ENCODE results near the gene NLK. TPM values are rescaled to one million over a fixed set of nuclear protein-coding genes. Genes with fewer than 3 reads are reported as not detected.

NLK gene
- 7.8 to 11.0 TPM (median 10.2 TPM) in 5 replicates for total RNA-seq (2022; extraction: Qiagen RNA extraction)

DNA sequence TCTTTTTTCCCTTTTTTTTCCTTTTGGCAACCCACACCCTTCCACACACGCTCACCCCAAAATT lies at the start of gene NLK:
Gene NLK, plus strand, starts transcription at position 21 of the 64 bp plus-strand sequence. CDS start 197 bp downstream, outside the sequence.

Other genes starting within 250 kb of the NLK start
- gene NOS2, start 242.1 kb upstream of the NLK start, total RNA-seq (2022; extraction: Qiagen RNA extraction): 0.13 to 0.18 TPM (median 0.15 TPM) in 5 replicates
- gene LYRM9, start 149.3 kb upstream of the NLK start, total RNA-seq (2022; extraction: Qiagen RNA extraction): 1.1 to 1.7 TPM (median 1.5 TPM) in 5 replicates